ENCODE data around the gene MYCL.

MYCL gene

DNA sequence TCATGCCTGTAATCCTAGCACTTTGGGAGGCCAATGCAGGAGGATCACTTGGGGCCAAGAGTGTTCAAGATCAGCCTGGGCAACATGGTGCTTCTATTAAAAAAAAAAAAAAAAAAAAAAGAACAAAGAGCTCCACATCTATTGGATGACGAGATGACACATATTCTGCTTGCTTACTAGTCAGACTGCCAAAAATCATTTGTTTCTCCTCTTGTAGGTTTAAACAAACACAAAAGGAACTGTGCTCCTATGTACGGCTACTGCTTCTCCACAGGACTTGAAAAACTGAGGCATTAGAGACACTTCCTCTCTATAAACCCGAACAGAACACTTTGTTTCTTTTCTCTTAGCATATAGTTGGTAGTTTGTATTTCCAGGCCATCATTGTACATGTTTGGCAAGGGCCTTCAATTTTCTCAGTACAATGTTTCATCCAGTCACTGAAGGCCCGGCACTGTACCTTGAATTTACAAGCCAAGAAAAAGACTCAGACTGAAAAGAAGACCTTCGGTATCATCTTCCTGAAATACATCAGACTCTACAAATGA, 24.4 kb downstream of the MYCL start:
- TF ChIP-seq, protein P1, sequence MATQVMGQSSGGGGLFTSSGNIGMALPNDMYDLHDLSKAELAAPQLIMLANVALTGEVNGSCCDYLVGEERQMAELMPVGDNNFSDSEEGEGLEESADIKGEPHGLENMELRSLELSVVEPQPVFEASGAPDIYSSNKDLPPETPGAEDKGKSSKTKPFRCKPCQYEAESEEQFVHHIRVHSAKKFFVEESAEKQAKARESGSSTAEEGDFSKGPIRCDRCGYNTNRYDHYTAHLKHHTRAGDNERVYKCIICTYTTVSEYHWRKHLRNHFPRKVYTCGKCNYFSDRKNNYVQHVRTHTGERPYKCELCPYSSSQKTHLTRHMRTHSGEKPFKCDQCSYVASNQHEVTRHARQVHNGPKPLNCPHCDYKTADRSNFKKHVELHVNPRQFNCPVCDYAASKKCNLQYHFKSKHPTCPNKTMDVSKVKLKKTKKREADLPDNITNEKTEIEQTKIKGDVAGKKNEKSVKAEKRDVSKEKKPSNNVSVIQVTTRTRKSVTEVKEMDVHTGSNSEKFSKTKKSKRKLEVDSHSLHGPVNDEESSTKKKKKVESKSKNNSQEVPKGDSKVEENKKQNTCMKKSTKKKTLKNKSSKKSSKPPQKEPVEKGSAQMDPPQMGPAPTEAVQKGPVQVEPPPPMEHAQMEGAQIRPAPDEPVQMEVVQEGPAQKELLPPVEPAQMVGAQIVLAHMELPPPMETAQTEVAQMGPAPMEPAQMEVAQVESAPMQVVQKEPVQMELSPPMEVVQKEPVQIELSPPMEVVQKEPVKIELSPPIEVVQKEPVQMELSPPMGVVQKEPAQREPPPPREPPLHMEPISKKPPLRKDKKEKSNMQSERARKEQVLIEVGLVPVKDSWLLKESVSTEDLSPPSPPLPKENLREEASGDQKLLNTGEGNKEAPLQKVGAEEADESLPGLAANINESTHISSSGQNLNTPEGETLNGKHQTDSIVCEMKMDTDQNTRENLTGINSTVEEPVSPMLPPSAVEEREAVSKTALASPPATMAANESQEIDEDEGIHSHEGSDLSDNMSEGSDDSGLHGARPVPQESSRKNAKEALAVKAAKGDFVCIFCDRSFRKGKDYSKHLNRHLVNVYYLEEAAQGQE (IDR thresholded peaks at IDR 0.05; ENCODE audit: insufficient read depth in 1 of 2, low read depth in 2 of 2, low read length in 2 of 2), result no peak
- TF ChIP-seq TAF1 (IDR thresholded peaks at IDR 0.05; ENCODE audit: borderline replicate concordance, insufficient read depth, low read length) (no peak), SIN3A (IDR thresholded peaks at IDR 0.05; ENCODE audit: borderline replicate concordance, insufficient read depth, low read length) (no peak), POLR2AphosphoS5 (IDR thresholded peaks at IDR 0.05; ENCODE audit: low read depth, low read length) (no peak), FOXP2 (optimal IDR thresholded peaks at IDR 0.05; ENCODE audit: borderline replicate concordance, extremely low read depth, extremely low read length, insufficient read depth) (no peak)

DNA sequence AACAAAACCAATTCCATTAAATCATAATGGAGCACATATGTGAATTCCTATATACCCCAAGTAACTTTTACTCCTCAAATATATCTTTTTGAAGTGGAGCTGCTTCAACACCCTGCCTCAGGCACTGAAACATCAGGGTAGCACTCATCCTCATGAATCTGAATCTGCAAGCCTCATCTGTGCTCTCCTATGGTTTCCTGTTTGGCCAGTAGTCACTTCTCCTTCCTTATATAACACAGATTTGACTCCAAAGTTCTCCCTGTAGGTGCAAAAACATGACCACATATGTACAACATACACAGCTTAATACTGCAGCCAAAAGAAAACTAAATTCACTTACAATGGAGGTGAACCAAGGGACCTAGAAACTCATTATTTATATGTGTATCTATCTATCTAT, 25.6 kb downstream of the MYCL start:
- TF ChIP-seq SIN3A (IDR thresholded peaks at IDR 0.05; ENCODE audit: borderline replicate concordance, insufficient read depth, low read length) (no peak), POLR2AphosphoS5 (IDR thresholded peaks at IDR 0.05; ENCODE audit: low read depth, low read length) (no peak), TAF1 (IDR thresholded peaks at IDR 0.05; ENCODE audit: borderline replicate concordance, insufficient read depth, low read length) (no peak), FOXP2 (optimal IDR thresholded peaks at IDR 0.05; ENCODE audit: borderline replicate concordance, extremely low read depth, extremely low read length, insufficient read depth) (no peak)
- TF ChIP-seq, protein P1 (IDR thresholded peaks at IDR 0.05; ENCODE audit: insufficient read depth in 1 of 2, low read depth in 2 of 2, low read length in 2 of 2), result no peak

DNA sequence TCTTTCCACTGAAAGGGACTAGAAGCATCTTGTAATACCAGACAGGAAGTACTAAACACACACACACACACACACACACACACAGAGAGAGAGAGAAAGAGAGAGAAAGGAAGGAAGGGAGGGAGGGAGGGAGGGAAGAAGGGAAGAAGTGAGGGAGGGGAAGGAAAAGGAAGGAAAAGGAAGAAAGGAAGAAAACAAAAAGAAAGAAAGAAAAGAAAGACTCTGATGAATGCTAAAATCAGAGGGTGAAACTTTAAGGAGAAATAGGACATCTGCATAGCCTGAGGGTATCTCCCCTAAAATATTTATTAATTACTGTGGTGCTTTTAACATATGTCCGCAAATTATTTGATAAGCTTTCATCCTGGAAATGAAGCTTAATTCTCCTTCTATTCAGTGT, 29.0 kb downstream of the MYCL start:
- no peak for TF ChIP-seq POLR2AphosphoS5 (IDR thresholded peaks at IDR 0.05; ENCODE audit: low read depth, low read length)
- TF ChIP-seq, protein P1 (IDR thresholded peaks at IDR 0.05; ENCODE audit: insufficient read depth in 1 of 2, low read depth in 2 of 2, low read length in 2 of 2), result no peak
- no peak for TF ChIP-seq TAF1 (IDR thresholded peaks at IDR 0.05; ENCODE audit: borderline replicate concordance, insufficient read depth, low read length)
- no peak for TF ChIP-seq FOXP2 (optimal IDR thresholded peaks at IDR 0.05; ENCODE audit: borderline replicate concordance, extremely low read depth, extremely low read length, insufficient read depth)
- no peak for TF ChIP-seq SIN3A (IDR thresholded peaks at IDR 0.05; ENCODE audit: borderline replicate concordance, insufficient read depth, low read length)

DNA sequence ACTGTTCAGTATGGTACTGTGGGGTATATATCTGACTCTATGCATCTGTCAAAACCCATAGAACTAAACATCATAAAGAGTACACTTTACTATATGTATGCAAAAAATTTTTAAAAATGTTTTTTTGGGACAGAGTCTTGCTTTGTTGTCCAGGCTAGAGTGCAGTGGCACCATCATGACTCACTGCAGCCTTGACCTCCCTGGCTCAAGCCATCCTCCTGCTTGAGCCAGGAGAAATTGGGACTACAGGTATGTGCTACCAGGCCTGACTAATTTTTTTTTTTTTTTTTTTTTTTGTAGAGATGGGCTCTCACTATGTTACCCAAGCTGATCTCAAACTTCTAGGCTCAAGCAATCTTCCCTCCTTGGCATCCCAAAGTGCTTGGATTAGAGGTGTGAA, 29.9 kb downstream of the MYCL start:
- TF ChIP-seq, protein P1 (IDR thresholded peaks at IDR 0.05; ENCODE audit: insufficient read depth in 1 of 2, low read depth in 2 of 2, low read length in 2 of 2), result no peak
- TF ChIP-seq TAF1 (IDR thresholded peaks at IDR 0.05; ENCODE audit: borderline replicate concordance, insufficient read depth, low read length), result no peak
- TF ChIP-seq FOXP2 (optimal IDR thresholded peaks at IDR 0.05; ENCODE audit: borderline replicate concordance, extremely low read depth, extremely low read length, insufficient read depth), result no peak
- TF ChIP-seq POLR2AphosphoS5 (IDR thresholded peaks at IDR 0.05; ENCODE audit: low read depth, low read length), result no peak
- no peak for TF ChIP-seq SIN3A (IDR thresholded peaks at IDR 0.05; ENCODE audit: borderline replicate concordance, insufficient read depth, low read length)

DNA sequence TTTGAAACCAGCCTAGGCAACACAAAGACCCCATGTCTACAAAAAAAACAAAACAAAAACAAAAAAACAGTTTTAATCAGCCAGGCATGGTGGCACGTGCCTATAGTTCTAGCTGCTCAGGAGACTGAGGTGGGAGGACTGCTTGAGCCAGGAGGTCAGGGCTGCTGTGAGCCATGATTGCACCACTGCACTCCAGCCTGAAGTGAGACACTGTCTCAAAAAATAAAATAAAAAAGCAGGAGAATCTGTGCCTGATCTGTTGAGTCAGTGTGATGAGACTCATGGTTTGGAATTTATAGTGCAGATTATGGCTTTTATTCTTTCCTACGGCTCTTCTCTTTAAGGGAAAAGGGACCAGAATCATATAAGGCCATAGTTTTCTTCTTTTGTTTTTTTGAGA, 35.0 kb downstream of the MYCL start:
- TF ChIP-seq, protein P1 (IDR thresholded peaks at IDR 0.05; ENCODE audit: insufficient read depth in 1 of 2, low read depth in 2 of 2, low read length in 2 of 2), result no peak
- TF ChIP-seq SIN3A (IDR thresholded peaks at IDR 0.05; ENCODE audit: borderline replicate concordance, insufficient read depth, low read length), result no peak
- TF ChIP-seq POLR2AphosphoS5 (IDR thresholded peaks at IDR 0.05; ENCODE audit: low read depth, low read length), result no peak
- TF ChIP-seq FOXP2 (optimal IDR thresholded peaks at IDR 0.05; ENCODE audit: borderline replicate concordance, extremely low read depth, extremely low read length, insufficient read depth), result no peak
- no peak for TF ChIP-seq TAF1 (IDR thresholded peaks at IDR 0.05; ENCODE audit: borderline replicate concordance, insufficient read depth, low read length)
